SK-N-SH treated with all-trans-retinoic acid at 6 μM for 48 hours (cell line): ENCODE measurements around the gene FOXO1.

Source experiments
- ARNTL ChIP-seq: fragments of 450-650 bp; formaldehyde crosslinking; IDR thresholded peaks from 2 replicates; pipeline ENCODE4 v1.5.0; 2020; ENCODE audit warnings: low read depth, mild to moderate bottlenecking, moderate library complexity, borderline replicate concordance
- GLIS3 ChIP-seq: fragments of 250-450 bp; sonication (Bioruptor Pico); IDR thresholded peaks from 2 replicates; pipeline ENCODE4 v1.5.0; 2020; ENCODE audit warnings: mild to moderate bottlenecking, moderate library complexity
- RARB ChIP-seq: fragments of 250-450 bp; sonication (Bioruptor Pico); IDR thresholded peaks from 2 replicates; pipeline ENCODE4 v1.8.0; 2021; ENCODE audit warnings: mild to moderate bottlenecking, moderate library complexity
- SNAI2 ChIP-seq: fragments of 250-450 bp; sonication (Bioruptor Pico); IDR thresholded peaks from 2 replicates; pipeline ENCODE4 v1.5.0; 2020; ENCODE audit warnings: mild to moderate bottlenecking, moderate library complexity
- ZNF565 ChIP-seq: fragments of 450-650 bp; formaldehyde crosslinking; conservative IDR thresholded peaks from 2 replicates; pipeline ENCODE4 v1.5.0; 2020; ENCODE audit warnings: low read depth, mild to moderate bottlenecking, moderate library complexity
- ZNF8 ChIP-seq: fragments of 450-650 bp; formaldehyde crosslinking; IDR thresholded peaks from 2 replicates; pipeline ENCODE4 v1.5.0; 2020; ENCODE audit warnings: mild to moderate bottlenecking, moderate library complexity
- TF ChIP-seq, protein P1 (sequence below): fragments of 250-450 bp; sonication (Bioruptor Pico); IDR thresholded peaks from 2 replicates; pipeline ENCODE4 v1.5.0; 2020; ENCODE audit warnings: mild to moderate bottlenecking, moderate library complexity

DNA sequence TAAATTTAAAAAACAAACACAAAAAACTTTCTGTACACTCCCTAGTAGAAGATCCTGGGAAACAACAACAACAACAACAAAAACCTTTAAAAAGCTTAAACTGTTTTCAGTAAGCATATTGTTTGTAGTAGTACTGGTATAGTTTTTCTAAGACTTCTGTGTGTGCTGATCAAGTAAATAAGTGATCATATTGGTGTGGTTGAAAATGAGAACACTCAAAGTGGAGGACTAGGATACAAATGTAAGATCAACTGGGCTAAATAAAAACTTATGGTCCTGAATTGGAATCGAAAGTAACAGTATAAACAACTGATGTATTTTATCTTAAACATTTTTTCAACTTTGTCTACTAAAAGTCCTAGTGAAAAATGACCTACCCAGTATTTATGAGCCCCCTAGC lies 135.5 kb downstream of the FOXO1 start:
- TF ChIP-seq SNAI2 (CRISPR knock-in tag) (no peak), ZNF565 (CRISPR knock-in tag) (no peak), RARB (CRISPR knock-in tag) (no peak), GLIS3 (CRISPR knock-in tag) (no peak), ARNTL (CRISPR knock-in tag) (no peak), ZNF8 (CRISPR knock-in tag) (no peak)
- TF ChIP-seq, protein P1, sequence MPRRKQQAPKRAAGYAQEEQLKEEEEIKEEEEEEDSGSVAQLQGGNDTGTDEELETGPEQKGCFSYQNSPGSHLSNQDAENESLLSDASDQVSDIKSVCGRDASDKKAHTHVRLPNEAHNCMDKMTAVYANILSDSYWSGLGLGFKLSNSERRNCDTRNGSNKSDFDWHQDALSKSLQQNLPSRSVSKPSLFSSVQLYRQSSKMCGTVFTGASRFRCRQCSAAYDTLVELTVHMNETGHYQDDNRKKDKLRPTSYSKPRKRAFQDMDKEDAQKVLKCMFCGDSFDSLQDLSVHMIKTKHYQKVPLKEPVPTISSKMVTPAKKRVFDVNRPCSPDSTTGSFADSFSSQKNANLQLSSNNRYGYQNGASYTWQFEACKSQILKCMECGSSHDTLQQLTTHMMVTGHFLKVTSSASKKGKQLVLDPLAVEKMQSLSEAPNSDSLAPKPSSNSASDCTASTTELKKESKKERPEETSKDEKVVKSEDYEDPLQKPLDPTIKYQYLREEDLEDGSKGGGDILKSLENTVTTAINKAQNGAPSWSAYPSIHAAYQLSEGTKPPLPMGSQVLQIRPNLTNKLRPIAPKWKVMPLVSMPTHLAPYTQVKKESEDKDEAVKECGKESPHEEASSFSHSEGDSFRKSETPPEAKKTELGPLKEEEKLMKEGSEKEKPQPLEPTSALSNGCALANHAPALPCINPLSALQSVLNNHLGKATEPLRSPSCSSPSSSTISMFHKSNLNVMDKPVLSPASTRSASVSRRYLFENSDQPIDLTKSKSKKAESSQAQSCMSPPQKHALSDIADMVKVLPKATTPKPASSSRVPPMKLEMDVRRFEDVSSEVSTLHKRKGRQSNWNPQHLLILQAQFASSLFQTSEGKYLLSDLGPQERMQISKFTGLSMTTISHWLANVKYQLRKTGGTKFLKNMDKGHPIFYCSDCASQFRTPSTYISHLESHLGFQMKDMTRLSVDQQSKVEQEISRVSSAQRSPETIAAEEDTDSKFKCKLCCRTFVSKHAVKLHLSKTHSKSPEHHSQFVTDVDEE (CRISPR knock-in tag): no peak
